SJCRH30 (cell line): Measurements from ENCODE around the gene PSMC3IP. TPM values are rescaled to one million over a fixed set of nuclear protein-coding genes. Genes with fewer than 3 reads are reported as not detected.
"Not testable (repeated sequence)": the region's sequence is repeated elsewhere in the genome, so short reads cannot be mapped to it uniquely, and the experiment has no call there.

Experiments used
- DNase-seq, 2 experiments: peaks; one replicate each; pipeline ENCODE4 v3.0.0-alpha.2; 2015 to 2020
- H3K27ac ChIP-seq: fragments of 250-450 bp; sonication (Bioruptor Pico); 2 replicates; pipeline ENCODE4 v1.5.1; 2020; ENCODE audit warnings: mild to moderate bottlenecking, moderate library complexity
- H3K27me3 ChIP-seq: fragments of 250-450 bp; sonication (Bioruptor Pico); 2 replicates; pipeline ENCODE4 v1.5.1; 2020; ENCODE audit warnings: mild to moderate bottlenecking, moderate library complexity
- H3K36me3 ChIP-seq: fragments of 250-450 bp; sonication (Bioruptor Pico); 2 replicates; pipeline ENCODE4 v1.5.1; 2020; ENCODE audit warnings: mild to moderate bottlenecking, moderate library complexity
- H3K4me1 ChIP-seq: fragments of 250-450 bp; sonication (Bioruptor Pico); 2 replicates; pipeline ENCODE4 v1.5.1; 2020; ENCODE audit warnings: mild to moderate bottlenecking, moderate library complexity
- H3K4me3 ChIP-seq: fragments of 250-450 bp; sonication (Bioruptor Pico); 2 replicates; pipeline ENCODE4 v1.5.1; 2020; ENCODE audit warnings: mild to moderate bottlenecking, moderate library complexity
- H3K9me3 ChIP-seq: fragments of 250-450 bp; sonication (Bioruptor Pico); replicated peaks from 2 replicates; pipeline ENCODE4 v1.5.1; 2020; ENCODE audit warnings: mild to moderate bottlenecking, moderate library complexity
- total RNA-seq: library from RNA; depleted of rRNA; stranded (reverse); fragments of >200 nt; shearing (Covaris generic); gene quantifications from 2 replicates; pipeline ENCODE4 v1.2.3, GENCODE V29; 2014

Gene PSMC3IP
- total RNA-seq, 1 experiment from 2014 or later: 29.7 TPM

DNA sequence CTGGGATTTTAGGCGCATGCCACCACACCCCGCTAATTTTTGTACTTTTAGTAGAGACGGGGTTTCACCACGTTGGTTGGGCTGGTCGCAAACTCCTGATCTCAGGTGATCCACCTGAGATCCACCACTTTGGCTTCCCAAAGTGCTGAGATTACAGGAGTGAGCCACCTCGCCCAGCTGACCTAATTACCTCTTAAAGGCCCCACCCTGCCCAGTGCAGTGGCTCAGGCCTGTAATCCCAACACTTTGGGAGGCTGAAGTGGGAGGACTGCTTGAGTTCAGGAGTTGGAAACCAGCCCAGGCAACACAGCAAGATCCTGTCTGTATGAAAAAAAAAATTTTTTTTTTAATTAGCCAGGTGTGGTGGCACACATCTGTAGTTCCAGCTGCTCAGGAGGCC, 18.5 kb downstream of the PSMC3IP start:
- Histone ChIP-seq H3K27me3 (no peaks in the 10 kb centered on the region), H3K27ac (no peak overlapping the region), H3K4me3 (no peak overlapping the region), H3K36me3 (no peaks in the 10 kb centered on the region; the same call in 1 of the 2 replicates), H3K9me3 (no peaks in the 10 kb centered on the region), H3K4me1 (no peaks in the 10 kb centered on the region; the same call in 1 of the 2 replicates)
- no peak for DNase-seq

DNA sequence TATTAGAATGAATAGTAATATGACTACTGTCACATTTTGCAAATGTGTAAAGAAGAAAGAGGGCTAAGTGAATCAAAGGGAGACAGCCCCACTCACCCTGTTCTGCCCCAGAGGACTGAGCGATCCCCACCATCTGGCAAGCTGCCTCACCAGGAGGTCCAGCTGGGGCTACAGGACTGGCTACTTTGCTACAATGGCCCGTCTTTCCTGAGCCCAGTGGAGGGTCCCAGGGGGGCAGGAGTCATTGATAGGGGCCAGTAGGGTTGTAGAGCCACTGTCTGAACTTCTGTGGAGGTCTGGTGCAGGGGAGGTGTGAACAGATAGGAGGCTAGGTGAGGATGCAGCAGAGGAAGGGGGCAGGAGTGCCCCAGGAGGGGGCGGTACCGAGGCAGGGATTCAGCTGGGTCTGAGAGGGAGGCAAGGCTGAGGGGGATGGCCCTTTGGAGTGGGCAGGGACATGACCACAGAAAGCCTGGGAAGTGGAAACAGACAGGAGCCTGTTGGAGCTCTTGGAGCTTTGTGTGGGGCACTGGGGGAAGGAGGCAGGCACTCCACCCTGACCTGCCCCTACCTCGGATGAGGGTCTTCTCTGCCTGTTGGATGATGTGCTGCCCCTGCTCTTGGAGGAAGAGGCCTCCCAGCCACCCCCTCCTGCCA, 21.4 kb downstream of the PSMC3IP start:
- not testable (repeated sequence) for H3K4me3 ChIP-seq

DNA sequence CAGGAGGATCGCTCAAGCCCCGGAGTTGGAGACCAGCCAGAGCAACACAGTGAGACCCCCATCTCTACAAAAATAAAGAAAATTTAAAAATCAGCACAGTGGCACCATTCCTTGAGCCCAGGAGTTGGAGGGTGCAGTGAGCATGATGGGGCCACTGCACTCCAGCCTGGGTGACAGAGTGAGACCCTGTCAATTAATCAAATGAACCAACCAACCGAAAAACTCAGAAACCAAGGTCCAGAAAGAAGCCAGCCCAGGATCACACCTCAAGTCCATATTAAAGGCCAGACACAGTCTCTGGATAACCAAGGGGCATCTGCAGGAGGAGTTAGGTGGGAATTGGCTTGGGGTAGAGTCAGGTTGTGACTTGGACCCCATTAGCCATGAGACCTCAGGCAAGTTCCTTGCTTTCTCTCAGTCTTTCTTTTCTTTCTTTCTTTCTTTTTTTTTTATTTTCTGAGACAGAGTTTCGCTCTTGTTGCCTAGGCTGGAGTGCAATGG, 22.4 kb downstream of the PSMC3IP start:
- Histone ChIP-seq H3K36me3 (no peaks in the 10 kb centered on the region), H3K4me1 (no peaks in the 10 kb centered on the region), H3K27me3 (no peaks in the 10 kb centered on the region), H3K27ac (peak overlapping the region; percentile 59), H3K9me3 (no peaks in the 10 kb centered on the region), H3K4me3 (peak overlapping the region; percentile 90)
- DNase-seq: no peak

More for the DNA sequence above, 21.4 kb downstream of the PSMC3IP start:
- H3K27me3 ChIP-seq, H3K9me3 ChIP-seq, H3K4me1 ChIP-seq, H3K36me3 ChIP-seq, H3K27ac ChIP-seq: not testable (repeated sequence)
- DNase-seq: peak; percentile 50 to 67

DNA sequence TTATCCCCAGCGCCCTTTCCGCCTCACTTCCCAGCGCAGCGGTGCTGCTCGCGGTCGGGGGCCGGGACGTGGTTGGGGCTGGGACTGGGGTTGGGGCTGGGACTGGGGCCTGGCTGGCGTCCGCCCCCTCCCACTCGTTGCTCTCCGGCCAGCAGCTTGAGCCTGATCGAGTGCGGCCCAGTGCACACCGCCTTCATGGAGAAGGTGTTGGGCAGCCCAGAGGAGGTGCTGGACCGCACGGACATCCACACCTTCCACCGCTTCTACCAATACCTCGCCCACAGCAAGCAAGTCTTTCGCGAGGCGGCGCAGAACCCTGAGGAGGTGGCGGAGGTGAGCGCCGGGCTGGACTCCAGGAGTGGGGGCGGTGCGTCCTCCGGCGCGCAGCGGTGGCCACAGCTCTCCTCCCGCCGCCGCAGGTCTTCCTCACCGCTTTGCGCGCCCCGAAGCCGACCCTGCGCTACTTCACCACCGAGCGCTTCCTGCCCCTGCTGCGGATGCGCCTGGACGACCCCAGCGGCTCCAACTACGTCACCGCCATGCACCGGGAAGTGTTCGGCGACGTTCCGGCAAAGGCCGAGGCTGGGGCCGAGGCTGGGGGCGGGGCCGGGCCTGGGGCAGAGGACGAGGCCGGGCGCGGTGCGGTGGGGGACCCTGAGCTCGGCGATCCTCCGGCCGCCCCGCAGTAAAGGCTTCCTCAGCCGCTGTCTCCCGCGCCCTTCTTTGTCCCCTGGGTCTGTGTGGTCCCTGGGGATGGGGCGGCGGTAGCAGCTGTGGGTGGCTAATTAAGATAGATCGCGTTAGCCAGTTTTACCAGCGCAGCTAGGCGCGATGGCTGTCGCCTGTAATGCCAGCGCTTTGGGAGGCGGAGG, 23.0 kb downstream of the PSMC3IP start:
- Histone ChIP-seq H3K9me3 (no peaks in the 10 kb centered on the region), H3K27me3 (no peaks in the 10 kb centered on the region), H3K27ac (peak overlapping the region; percentile 59), H3K4me3 (peak overlapping the region; percentile 90), H3K36me3 (no peaks in the 10 kb centered on the region), H3K4me1 (no peaks in the 10 kb centered on the region)
- DNase-seq: peak; percentile 90

DNA sequence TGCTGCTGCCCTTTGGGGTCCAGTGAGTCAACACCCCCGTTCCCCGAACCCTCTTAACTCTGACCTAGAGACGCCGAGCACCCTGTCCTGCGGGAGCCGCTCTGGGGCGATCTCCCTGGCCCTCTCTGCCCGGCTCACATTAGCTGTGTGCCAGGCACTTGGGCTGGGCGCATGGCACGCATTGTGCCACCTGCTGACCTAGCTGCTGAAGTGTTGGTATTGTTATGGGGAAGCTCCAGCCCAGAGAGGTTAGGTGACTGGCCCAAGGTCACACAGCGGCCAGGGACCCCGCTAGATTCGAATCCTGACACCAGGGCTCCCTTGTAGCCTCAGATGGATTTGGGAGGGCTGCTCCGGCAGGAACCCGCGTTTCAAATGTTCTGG, 23.7 kb downstream of the PSMC3IP start:
- no peak for DNase-seq
- Histone ChIP-seq H3K27me3 (no peaks in the 10 kb centered on the region), H3K9me3 (no peaks in the 10 kb centered on the region), H3K27ac (peak overlapping the region; percentile 59; the same call in 1 of the 2 replicates), H3K4me3 (peak overlapping the region; percentile 90), H3K36me3 (no peaks in the 10 kb centered on the region), H3K4me1 (no peaks in the 10 kb centered on the region)

DNA sequence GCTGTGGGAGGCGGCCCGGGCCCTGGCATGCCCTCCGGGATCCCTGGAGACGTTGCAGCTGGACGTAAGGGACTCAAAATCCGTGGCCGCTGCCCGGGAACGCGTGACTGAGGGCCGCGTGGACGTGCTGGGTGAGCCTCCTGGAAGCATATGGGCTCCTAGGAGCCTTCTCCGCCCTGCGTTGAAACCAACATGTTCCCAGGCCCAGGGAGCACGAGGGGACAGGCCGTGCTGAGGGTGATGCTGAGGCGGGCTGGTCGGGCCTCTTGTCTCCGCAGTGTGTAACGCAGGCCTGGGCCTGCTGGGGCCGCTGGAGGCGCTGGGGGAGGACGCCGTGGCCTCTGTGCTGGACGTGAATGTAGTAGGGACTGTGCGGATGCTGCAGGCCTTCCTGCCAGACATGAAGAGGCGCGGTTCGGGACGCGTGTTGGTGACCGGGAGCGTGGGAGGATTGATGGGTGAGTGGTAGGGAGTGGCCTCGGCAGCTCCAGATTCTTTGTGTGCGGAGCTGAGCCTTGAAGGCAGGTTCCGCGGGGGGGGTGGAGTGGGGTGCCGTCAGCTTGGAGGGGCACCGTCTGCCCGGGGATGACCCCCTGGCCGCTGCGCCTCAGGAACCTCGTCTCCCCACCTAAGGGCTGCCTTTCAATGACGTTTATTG, 24.2 kb downstream of the PSMC3IP start:
- Histone ChIP-seq H3K4me3 (no peak overlapping the region), H3K27me3 (no peaks in the 10 kb centered on the region), H3K9me3 (no peaks in the 10 kb centered on the region), H3K27ac (no peak overlapping the region), H3K4me1 (no peaks in the 10 kb centered on the region), H3K36me3 (no peaks in the 10 kb centered on the region)
- no peak for DNase-seq

DNA sequence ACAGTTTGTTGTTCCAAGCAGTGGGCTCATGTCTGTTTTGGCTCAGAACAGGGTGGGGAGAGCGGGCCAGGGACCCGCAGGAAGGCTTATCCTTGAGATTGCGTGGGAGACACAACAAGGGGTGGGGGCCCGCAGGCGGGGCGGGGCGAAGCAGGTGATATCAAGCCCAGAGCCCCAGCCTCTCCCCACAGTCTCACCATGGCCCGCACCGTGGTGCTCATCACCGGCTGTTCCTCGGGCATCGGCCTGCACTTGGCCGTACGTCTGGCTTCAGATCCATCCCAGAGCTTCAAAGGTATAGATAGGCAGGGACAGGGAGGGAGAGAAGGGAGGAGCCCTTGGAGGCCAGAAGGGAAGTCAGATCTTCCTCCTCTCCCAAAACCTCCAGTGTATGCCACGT, 24.8 kb downstream of the PSMC3IP start, which contains the start of gene HSD17B1:
TSS of gene HSD17B1 (plus strand) at position 188 of the 400 bp plus-strand sequence. CDS start at position 199, 11 bp downstream.
- not testable (repeated sequence) for H3K9me3 ChIP-seq, H3K4me3 ChIP-seq, H3K36me3 ChIP-seq, H3K27ac ChIP-seq, H3K27me3 ChIP-seq, DNase-seq, H3K4me1 ChIP-seq

DNA sequence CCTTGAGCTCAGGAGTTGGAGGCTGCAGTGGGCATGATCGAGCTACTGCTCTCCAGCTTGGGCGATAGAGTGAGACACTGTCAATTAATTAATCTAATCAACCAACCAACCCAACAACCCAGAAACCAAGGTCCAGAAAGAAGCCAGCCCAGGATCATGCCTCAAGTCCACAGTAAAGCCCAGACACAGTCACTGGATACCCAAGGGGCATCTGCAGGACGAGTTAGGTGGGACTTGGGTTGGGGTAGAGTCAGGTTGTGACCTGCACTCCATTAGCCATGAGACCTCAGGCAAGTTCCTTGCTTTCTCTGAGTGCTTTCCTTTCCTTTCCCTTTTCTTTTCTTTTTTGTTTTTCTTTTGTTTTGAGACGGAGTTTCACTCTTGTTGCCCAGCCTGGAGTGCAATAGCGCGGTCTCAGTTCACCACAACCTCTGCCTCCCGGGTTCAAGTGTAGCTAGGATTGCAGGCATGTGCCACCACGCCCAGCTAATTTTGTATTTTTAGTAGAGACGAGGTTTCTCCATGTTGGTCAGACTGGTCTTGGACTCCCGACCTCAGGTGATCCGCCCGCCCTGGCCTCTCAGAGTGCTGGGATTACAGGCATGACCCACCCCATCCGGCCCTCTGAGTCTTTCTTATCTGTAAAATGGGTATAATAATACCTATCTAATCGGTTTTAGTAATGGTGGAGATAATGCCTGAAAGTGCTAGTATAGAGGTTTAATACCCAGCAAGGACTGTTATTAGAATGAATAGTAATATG, 28.4 kb downstream of the PSMC3IP start:
- Histone ChIP-seq H3K4me1 (no peaks in the 10 kb centered on the region), H3K27ac (no peak overlapping the region), H3K9me3 (no peaks in the 10 kb centered on the region), H3K27me3 (no peaks in the 10 kb centered on the region), H3K36me3 (no peaks in the 10 kb centered on the region), H3K4me3 (no peak overlapping the region)
- no peak for DNase-seq

DNA sequence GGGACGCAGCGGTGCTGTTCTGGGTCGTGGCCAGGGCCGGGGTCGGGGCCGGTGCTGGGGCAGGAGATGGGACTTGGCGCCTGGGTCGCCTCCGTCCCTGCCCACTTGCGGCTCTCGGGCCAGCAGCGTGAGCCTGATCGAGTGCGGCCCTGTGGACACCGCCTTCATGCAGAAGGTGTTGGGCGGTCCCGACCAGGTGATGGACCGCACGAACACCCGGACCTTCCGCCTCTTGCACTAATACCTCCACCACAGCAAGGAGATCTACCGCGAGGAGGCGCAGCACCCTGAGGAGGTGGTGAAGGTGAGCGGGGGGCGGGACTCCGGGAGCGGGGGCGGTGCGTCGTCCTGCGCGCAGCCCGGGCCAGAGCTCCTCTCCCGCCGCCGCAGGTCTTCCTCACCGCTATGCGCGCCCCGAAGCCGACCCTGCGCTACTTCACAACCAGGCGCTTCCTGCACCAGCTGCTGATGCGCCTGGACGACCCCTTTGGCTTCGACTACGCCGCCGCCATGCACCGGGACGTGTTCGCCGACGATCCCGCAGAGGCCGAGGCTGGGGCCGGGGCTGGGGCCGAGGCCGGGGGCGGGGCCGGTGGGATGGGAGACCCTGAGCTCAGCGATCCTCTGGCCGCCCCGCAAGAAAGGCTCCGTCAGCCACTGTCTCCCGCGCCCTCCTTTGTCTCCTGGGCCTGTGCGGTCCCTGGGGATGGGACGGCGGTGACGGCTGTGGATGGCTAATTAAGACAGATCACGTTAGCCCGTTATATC, 29.3 kb downstream of the PSMC3IP start:
- H3K9me3 ChIP-seq: no peaks in the 10 kb centered on the region
- no peak for DNase-seq
- no peaks in the 10 kb centered on the region for H3K4me1 ChIP-seq
- no peak overlapping the region for H3K4me3 ChIP-seq
- H3K36me3 ChIP-seq: no peaks in the 10 kb centered on the region; the same call in 1 of the 2 replicates
- no peaks in the 10 kb centered on the region for H3K27me3 ChIP-seq
- H3K27ac ChIP-seq: no peak overlapping the region

DNA sequence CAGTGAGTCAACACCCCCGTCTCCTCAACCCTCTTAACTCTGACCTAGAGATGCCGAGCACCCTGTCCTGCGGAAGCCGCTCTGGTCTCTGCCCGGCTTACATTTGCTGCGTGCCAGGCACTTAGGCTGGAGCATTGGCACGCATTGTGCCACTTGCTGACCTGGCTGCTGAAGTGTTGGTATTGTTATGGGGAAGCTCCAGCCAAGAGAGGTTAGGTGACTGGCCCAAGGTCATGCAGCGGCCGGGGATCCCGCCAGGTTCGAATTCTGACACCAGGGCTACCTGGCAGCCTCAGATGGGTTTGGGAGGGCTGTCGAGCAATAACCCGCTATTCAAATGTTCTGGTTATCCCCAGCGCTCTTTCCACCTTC, 29.8 kb downstream of the PSMC3IP start:
- no peaks in the 10 kb centered on the region for H3K27me3 ChIP-seq
- no peaks in the 10 kb centered on the region for H3K9me3 ChIP-seq
- no peak overlapping the region for H3K4me3 ChIP-seq
- DNase-seq: no peak
- H3K4me1 ChIP-seq: no peaks in the 10 kb centered on the region
- no peak overlapping the region for H3K27ac ChIP-seq
- no peaks in the 10 kb centered on the region; the same call in 1 of the 2 replicates for H3K36me3 ChIP-seq

DNA sequence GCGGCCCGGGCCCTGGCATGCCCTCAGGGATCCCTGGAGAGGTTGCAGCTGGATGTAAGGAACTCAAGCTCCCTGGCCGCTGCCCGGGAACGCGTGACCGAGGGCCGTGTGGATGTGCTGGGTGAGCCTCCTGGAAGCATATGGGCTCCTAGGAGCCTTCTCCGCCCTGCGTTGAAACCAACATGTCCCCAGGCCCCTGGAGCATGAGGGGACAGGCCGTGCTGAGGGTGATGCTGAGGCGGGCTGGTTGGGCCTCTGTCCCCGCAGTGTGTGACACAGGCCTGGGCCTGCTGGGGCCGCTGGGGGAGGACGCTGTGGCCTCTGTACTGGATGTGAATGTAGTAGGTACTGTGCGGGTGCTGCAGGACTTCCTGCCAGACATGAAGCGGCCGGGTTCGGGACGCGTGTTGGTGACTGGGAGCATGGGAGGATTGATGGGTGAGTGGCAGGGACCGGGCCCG, 30.5 kb downstream of the PSMC3IP start:
- no peaks in the 10 kb centered on the region for H3K9me3 ChIP-seq
- H3K36me3 ChIP-seq: peaks cover 2% of the 10 kb centered on the region; the same call in 1 of the 2 replicates

DNA sequence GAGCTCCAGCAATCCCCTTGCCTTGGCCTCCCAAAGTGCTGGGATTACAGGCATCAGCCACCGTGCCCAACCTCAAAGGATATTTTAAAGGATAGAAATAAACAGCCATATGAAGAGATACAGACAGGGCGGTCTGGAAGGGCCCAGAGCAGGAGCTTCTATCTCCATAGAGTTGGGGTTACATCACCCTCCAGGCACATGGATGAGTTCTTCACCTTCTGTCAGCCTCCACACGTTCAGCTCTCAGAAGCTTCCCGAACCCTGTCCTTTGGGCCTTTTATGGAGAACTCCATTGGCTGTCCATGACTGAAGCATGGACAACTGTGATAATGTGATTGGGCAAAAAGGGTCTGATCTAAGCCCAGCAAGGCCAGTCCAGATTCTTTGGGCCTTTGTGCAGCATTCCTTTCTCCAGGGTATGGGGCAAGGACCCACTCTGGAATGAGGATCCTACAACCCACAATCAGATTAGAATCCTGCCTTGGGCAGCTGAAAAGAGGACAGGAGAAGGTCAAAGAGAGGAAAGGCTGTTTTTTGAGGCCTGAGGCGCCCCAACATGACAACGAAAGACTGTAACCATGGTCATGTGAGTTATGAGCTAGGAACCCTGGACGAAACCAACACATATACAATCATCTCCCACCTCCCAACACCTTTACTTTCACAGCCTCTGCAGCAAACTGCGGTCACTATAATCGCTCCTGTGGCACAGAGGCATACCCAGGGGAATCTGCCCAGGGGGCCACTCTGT, 31.6 kb downstream of the PSMC3IP start:
- DNase-seq, H3K4me3 ChIP-seq, H3K27me3 ChIP-seq, H3K9me3 ChIP-seq, H3K4me1 ChIP-seq, H3K36me3 ChIP-seq, H3K27ac ChIP-seq: not testable (repeated sequence)

More for the DNA sequence above, 30.5 kb downstream of the PSMC3IP start:
- H3K27ac ChIP-seq: no peak overlapping the region
- no peak overlapping the region for H3K4me3 ChIP-seq
- H3K27me3 ChIP-seq: no peaks in the 10 kb centered on the region
- H3K4me1 ChIP-seq: no peaks in the 10 kb centered on the region
- no peak for DNase-seq

DNA sequence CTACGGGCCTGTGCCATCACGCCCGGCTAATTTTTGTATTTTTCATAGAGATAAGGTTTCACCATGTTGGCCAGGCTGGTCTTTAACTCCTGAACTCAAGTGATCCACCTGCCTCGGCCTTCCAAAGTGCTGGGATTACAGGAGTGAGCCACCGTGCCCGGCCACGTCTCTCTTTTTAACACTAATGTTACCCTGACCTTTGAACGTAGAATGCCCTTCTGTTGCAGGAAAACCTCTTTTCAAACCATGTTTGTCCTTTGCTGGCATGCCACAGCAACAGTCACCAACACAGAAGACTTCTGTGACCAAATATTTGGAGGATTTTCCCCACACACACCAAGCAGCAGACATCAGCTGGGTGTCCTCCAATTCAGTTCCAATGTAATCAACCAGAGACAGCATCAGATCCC, 32.6 kb downstream of the PSMC3IP start:
- H3K36me3 ChIP-seq: peaks cover 5% of the 10 kb centered on the region
- H3K4me3 ChIP-seq: no peak overlapping the region
- H3K27ac ChIP-seq: no peak overlapping the region
- no peaks in the 10 kb centered on the region for H3K27me3 ChIP-seq
- H3K4me1 ChIP-seq: no peaks in the 10 kb centered on the region
- DNase-seq: no peak
- H3K9me3 ChIP-seq: no peaks in the 10 kb centered on the region
